ENCODE data around the gene DDC.

Gene DDC

DNA sequence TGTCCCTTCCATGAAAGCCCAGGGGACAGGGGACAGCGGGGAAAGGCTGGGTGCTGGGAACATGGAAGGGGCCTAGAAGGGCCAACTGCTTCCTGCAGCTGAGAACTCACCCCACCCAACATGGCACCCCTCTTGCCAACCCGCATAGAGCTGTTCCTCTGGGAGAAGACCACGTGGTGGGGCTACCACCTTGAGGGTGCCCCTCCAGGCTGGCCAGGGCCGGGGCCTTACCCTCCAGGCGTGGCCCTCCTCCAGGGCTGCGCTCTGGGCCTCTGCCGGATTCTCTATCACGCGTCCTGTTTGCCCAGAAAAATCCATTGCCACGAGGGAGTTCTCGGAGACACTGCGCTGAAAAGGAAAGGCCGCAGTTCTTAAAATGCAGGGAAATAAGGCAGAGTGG is 39.9 kb upstream of the DDC start:
- TF ChIP-seq, protein P1, sequence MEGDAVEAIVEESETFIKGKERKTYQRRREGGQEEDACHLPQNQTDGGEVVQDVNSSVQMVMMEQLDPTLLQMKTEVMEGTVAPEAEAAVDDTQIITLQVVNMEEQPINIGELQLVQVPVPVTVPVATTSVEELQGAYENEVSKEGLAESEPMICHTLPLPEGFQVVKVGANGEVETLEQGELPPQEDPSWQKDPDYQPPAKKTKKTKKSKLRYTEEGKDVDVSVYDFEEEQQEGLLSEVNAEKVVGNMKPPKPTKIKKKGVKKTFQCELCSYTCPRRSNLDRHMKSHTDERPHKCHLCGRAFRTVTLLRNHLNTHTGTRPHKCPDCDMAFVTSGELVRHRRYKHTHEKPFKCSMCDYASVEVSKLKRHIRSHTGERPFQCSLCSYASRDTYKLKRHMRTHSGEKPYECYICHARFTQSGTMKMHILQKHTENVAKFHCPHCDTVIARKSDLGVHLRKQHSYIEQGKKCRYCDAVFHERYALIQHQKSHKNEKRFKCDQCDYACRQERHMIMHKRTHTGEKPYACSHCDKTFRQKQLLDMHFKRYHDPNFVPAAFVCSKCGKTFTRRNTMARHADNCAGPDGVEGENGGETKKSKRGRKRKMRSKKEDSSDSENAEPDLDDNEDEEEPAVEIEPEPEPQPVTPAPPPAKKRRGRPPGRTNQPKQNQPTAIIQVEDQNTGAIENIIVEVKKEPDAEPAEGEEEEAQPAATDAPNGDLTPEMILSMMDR (IDR thresholded peaks at IDR 0.05; ENCODE audit: low read depth, low read length), result no peak
- no peak for DNase-seq (ENCODE audit: extremely low read depth, low read depth)

DNA sequence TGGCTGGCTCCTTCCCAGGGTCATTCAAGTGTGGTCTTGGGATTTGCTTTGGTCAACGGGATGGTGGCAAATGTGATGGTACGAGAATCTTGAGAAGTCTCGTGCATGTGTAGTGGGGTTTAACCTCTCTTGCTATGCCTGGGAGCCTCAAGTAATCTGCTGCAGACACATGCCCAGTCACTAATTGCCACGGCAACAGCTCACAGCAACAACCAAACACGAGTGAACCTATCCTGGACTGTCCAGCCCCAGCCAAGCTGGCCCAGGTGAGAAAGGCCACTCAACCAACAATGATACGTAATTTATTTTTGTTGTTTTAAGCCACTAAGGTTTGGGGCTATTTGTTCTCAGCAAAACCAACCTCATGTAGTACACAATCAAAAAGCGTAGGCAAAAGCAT is 38.1 kb upstream of the DDC start:
- no peak for DNase-seq (ENCODE audit: extremely low read depth, low read depth)
- TF ChIP-seq, protein P1 (IDR thresholded peaks at IDR 0.05; ENCODE audit: low read depth, low read length), result no peak

DNA sequence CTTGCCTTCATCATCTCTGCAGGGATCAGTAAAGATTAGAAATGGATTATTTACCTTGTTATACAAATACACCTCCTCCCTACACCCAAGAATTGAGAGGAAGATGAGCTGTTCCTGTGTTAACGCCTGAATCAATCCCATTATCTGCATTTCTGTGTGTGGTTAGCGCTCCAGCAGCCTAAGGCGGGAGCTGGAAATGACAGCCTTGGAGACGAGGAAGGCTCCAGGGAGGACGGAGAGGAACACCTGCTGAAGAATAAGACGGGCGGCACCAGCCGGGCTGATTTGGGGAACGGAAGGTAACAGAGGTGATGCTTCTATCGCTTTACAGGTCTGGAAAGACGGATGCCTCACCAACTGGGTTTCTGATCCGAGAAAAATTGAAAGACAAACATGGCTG is 34.2 kb upstream of the DDC start:
- DNase-seq (ENCODE audit: extremely low read depth, low read depth), result no peak
- TF ChIP-seq, protein P1 (IDR thresholded peaks at IDR 0.05; ENCODE audit: low read depth, low read length), result no peak

DNA sequence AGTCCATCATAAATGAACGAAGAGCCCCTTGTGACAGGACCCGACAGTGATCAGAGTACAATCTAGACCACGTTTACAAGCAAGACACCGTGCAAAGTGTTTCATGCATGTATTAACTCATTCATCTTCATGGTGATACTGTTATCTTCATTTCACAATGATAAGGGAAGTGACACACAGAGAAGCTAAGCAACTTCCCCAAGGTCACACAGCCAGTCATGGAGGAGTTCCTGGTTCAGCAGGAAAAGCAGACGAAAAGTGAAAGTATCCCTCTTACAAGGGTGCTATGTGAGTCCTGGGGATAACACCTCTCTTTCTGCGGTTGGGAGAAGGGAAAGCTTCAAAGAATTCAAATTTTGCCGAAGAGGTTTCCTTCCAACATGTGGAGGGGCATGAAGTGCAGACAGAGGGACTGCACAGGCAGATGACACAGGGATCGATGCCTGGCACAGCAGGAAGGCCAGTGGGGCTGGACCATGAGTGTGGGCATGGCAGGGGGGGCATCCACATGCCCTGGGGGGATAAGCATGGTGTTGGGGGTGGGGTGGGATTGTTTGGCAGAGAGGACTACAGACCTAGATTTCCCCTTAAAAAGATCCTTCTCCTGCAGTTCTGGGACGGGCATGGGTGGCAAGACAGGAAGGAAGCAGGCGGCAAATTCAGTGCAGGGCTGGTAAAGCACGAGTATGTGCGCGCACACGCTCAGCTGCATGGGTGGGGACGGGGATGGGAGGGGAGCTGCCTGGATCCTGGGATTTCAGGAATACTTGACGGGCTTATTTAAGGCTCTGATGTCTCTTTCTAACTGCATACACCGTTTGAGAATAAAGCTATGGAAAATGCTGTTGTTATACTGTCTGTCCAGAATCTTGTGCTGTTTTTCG is 33.5 kb upstream of the DDC start:
- DNase-seq (ENCODE audit: extremely low read depth, low read depth), result no peak
- TF ChIP-seq, protein P1 (IDR thresholded peaks at IDR 0.05; ENCODE audit: low read depth, low read length), result no peak

DNA sequence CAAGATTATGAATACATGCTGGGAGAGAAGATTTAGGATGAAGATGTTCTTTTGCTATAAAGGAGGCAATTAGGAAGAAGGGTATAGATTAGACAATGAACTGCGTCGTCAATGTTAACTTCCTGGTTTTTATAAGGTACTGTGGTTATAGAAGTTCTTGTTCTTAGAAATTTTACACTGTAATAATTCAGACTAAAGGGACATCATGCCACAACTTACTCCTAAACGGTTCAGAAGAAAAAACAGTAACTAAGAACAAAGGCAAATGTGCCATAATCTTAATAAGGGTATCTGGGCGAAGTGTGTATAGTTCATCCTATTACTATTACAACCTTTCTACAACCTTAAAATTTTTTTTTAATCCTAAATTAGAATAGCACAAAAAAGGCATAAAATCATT is 31.3 kb upstream of the DDC start:
- no peak for DNase-seq (ENCODE audit: extremely low read depth, low read depth)
- TF ChIP-seq, protein P1 (IDR thresholded peaks at IDR 0.05; ENCODE audit: low read depth, low read length), result no peak

DNA sequence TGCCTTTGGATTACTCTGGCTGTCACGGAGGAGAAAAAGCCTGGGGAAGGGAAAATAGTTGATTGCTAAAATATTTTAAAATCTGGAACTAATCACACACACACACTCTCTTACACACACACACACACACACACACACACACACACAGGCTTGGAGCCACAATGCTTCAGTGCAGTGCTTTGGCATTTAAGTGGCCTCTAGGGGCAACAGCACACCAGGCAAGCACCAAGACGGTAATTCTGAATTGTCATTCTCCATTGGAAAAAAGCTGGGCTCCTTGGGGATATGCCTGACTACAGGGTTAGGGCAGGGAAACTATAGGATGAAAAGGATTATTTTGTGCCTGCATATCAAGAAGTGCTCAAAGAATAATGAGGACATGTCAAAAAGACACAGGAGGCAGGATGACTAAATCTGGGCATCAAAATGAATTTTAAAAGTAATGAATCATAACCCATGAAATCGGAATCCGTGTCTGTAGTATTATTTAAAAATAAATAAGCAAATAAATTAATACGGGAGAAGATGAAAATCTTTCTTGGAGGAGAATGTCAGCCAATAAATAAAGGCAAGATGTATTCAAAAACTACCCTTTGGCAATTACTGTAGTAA is 30.4 kb upstream of the DDC start:
- DNase-seq (ENCODE audit: extremely low read depth, low read depth), result peak; percentile 45
- TF ChIP-seq, protein P1 (IDR thresholded peaks at IDR 0.05; ENCODE audit: low read depth, low read length), result peak; percentile 67

All from AG09319 (cell line).